ENCODE measurements around the gene CCDC88B. TPM values are rescaled to one million over a fixed set of nuclear protein-coding genes. Genes with fewer than 3 reads are reported as not detected.

The CCDC88B gene
- total and polyA plus RNA-seq, 4 donors, result 13.6 to 56.8 (median 43.4) TPM

DNA sequence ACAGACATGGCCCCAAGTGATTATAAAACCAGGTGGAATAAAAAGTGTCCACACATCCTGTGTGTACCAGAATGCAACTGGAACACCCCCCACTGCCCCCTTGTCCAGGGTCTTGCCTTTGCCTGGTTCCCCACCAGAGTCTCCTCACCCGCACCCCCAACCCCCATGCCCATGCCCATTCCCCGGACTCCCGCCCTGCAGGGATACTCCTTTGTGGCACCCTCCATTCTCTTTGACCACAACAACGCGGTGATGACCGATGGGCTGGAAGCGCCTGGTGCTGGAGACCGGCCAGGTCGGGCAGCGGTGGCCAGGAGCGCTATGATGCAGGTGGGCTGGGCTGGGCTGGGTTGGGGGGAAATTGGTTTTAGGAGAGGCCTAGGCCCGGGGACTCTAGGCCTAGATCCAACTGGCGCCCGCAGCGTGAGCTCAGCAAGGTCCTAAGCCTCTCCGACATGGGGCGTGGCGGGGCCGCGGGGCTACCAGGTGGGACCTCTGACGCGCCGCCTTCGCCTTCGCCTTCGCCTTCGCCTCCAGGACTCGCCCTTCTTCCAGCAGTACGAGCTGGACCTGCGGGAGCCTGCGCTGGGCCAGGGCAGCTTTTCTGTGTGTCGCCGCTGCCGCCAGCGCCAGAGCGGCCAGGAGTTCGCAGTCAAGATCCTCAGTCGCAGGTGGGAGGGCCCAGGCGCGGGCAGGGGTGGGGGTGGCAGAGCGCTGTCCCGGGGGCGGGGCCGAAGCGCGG, 28.1 kb downstream of the CCDC88B start:
- H3K4me3 ChIP-seq, result no peak overlapping the region
- TF ChIP-seq, protein P1, sequence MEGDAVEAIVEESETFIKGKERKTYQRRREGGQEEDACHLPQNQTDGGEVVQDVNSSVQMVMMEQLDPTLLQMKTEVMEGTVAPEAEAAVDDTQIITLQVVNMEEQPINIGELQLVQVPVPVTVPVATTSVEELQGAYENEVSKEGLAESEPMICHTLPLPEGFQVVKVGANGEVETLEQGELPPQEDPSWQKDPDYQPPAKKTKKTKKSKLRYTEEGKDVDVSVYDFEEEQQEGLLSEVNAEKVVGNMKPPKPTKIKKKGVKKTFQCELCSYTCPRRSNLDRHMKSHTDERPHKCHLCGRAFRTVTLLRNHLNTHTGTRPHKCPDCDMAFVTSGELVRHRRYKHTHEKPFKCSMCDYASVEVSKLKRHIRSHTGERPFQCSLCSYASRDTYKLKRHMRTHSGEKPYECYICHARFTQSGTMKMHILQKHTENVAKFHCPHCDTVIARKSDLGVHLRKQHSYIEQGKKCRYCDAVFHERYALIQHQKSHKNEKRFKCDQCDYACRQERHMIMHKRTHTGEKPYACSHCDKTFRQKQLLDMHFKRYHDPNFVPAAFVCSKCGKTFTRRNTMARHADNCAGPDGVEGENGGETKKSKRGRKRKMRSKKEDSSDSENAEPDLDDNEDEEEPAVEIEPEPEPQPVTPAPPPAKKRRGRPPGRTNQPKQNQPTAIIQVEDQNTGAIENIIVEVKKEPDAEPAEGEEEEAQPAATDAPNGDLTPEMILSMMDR (IDR thresholded peaks at IDR 0.05; ENCODE audit: control extremely low read depth, extremely low read depth), result no peak
- H3K27me3 ChIP-seq (ENCODE audit: control insufficient read depth in 3 of 3, insufficient read depth in 3 of 3, low read length in 2 of 3), result peaks cover 0 to 2% (median 0%) of the 10 kb centered on the region in 3 donors
- H3K9me3 ChIP-seq (ENCODE audit: control insufficient read depth in 4 of 4, insufficient read depth in 3 of 4, low read length in 3 of 4), result peaks cover 0 to 2% (median 0%) of the 10 kb centered on the region in 4 donors
- peaks cover 4 to 56% (median 9%) of the 10 kb centered on the region in 4 donors for H3K36me3 ChIP-seq (ENCODE audit: control insufficient read depth in 4 of 4, insufficient read depth in 4 of 4, low read length in 4 of 4)
- no peak overlapping the region for H3K9ac ChIP-seq (ENCODE audit: insufficient read depth in 1 of 2, low read length in 2 of 2)
- H3K27ac ChIP-seq (ENCODE audit: low read depth in 1 of 2, low read length in 1 of 2), result no peak overlapping the region
- H3K4me1 ChIP-seq (ENCODE audit: control insufficient read depth in 5 of 5, insufficient read depth in 5 of 5, low read length in 5 of 5), result no peaks in the 10 kb centered on the region
- DNase-seq, result no peak
- no peak for ATAC-seq (ENCODE audit: insufficient read depth, low FRiP score)
- 92 to 93% methylated on average over 46 of the region's 46 CpGs for WGBS, 2 donors

DNA sequence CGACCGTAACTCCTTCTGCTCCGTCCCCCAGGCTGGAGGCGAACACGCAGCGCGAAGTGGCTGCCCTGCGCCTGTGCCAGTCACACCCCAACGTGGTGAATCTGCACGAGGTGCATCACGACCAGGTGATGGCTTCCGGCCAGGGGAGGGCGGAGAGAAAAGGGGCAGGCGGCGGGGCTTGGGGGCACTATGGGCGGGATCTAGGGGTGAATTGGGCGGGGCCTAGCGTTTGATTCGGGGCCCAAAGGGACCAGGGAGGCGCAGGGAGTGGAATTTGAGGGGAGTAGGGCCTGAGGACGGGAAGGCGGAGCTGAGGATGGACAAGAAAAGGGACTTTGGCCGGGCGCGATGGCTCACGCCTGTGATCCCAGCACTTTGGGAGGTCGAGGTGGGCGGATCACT, 28.7 kb downstream of the CCDC88B start:
- Histone ChIP-seq H3K4me3 (no peak overlapping the region), H3K4me1 (ENCODE audit: control insufficient read depth in 5 of 5, insufficient read depth in 5 of 5, low read length in 5 of 5) (no peaks in the 10 kb centered on the region), H3K9me3 (ENCODE audit: control insufficient read depth in 4 of 4, insufficient read depth in 3 of 4, low read length in 3 of 4) (peaks cover 0 to 2% (median 0%) of the 10 kb centered on the region in 4 donors), H3K27ac (ENCODE audit: low read depth in 1 of 2, low read length in 1 of 2) (no peak overlapping the region), H3K27me3 (ENCODE audit: control insufficient read depth in 3 of 3, insufficient read depth in 3 of 3, low read length in 2 of 3) (peaks cover 0 to 4% (median 0%) of the 10 kb centered on the region in 3 donors), H3K36me3 (ENCODE audit: control insufficient read depth in 4 of 4, insufficient read depth in 4 of 4, low read length in 4 of 4) (peaks cover 4 to 51% (median 8%) of the 10 kb centered on the region in 4 donors), H3K9ac (ENCODE audit: insufficient read depth in 1 of 2, low read length in 2 of 2) (no peak overlapping the region)
- DNase-seq, result no peak
- 94% methylated on average over 28 of the region's 28 CpGs for WGBS, 2 donors
- TF ChIP-seq, protein P1 (IDR thresholded peaks at IDR 0.05; ENCODE audit: control extremely low read depth, extremely low read depth), result no peak
- no peak for ATAC-seq (ENCODE audit: insufficient read depth, low FRiP score)

DNA sequence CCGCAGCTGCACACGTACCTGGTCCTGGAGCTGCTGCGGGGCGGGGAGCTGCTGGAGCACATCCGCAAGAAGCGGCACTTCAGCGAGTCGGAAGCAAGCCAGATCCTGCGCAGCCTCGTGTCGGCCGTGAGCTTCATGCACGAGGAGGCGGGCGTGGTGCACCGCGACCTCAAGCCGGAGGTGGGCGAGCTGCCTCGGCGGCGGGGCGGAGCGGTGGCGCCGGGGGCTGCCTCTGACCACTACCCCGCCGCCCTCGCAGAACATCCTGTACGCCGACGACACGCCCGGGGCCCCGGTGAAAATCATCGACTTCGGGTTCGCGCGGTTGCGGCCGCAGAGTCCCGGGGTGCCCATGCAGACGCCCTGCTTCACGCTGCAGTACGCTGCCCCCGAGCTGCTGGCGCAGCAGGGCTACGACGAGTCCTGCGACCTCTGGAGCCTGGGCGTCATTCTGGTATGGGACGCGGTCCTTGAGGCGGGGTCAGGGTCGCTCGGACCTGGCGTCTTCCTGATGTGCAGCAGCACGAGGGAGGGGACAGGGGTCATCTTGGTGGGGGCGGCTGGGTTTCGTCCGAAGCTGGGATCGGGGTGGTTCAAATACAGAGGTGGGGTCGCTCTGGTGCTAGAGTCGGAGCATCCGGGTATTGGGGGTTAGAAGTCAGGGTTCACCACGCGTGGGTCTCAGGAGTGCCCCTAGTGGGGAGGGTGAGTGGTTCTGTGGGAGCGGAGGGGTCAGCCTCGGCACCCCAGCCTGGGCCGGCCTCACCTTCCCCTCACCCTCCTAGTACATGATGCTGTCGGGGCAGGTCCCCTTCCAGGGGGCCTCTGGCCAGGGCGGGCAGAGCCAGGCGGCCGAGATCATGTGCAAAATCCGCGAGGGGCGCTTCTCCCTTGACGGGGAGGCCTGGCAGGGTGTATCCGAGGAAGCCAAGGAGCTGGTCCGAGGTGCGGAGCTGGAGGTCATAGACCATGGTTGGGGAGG, 29.7 kb downstream of the CCDC88B start:
- H3K9me3 ChIP-seq (ENCODE audit: control insufficient read depth in 4 of 4, insufficient read depth in 3 of 4, low read length in 3 of 4), result peaks cover 0 to 2% (median 0%) of the 10 kb centered on the region in 4 donors
- no peak overlapping the region for H3K4me3 ChIP-seq
- 91 to 92% methylated on average over 79 to 82 of the region's 82 CpGs for WGBS, 2 donors
- TF ChIP-seq, protein P1 (IDR thresholded peaks at IDR 0.05; ENCODE audit: control extremely low read depth, extremely low read depth), result no peak
- H3K9ac ChIP-seq (ENCODE audit: insufficient read depth in 1 of 2, low read length in 2 of 2), result no peak overlapping the region
- peak in 1 of 3 donors; percentile 17 for DNase-seq
- no peak for ATAC-seq (ENCODE audit: insufficient read depth, low FRiP score)
- no peak overlapping the region for H3K27ac ChIP-seq (ENCODE audit: low read depth in 1 of 2, low read length in 1 of 2)
- H3K27me3 ChIP-seq (ENCODE audit: control insufficient read depth in 3 of 3, insufficient read depth in 3 of 3, low read length in 2 of 3), result peaks cover 0 to 5% (median 0%) of the 10 kb centered on the region in 3 donors
- H3K4me1 ChIP-seq (ENCODE audit: control insufficient read depth in 5 of 5, insufficient read depth in 5 of 5, low read length in 5 of 5), result no peaks in the 10 kb centered on the region
- H3K36me3 ChIP-seq (ENCODE audit: control insufficient read depth in 4 of 4, insufficient read depth in 4 of 4, low read length in 4 of 4), result peaks cover 0 to 46% (median 8%) of the 10 kb centered on the region in 4 donors

All from lung (tissue), 12 donors.